SK-N-SH treated with all-trans-retinoic acid at 6 μM for 48 hours (cell line): Measurements from ENCODE around the gene S1PR4.

Experiments
- ATAC-seq: fragments of 200-7000 bp; cut with Tn5 transposase; 3 replicates; pipeline ENCODE4 v1.9.1; 2020; ENCODE audit warnings: mild to moderate bottlenecking, moderate library complexity
- CREB5 ChIP-seq: fragments of 250-450 bp; sonication (Bioruptor Pico); IDR thresholded peaks from 2 replicates; pipeline ENCODE4 v1.5.1; 2020; ENCODE audit warnings: low read depth, mild to moderate bottlenecking, moderate library complexity
- CSRNP3 ChIP-seq: fragments of 250-450 bp; sonication (Bioruptor Pico); IDR thresholded peaks from 2 replicates; pipeline ENCODE4 v1.5.1; 2021; ENCODE audit warnings: mild to moderate bottlenecking, moderate library complexity
- ESRRG ChIP-seq: fragments of 250-450 bp; sonication (Bioruptor Pico); IDR thresholded peaks from 2 replicates; pipeline ENCODE4 v1.6.1; 2021; ENCODE audit warnings: mild to moderate bottlenecking
- GLIS3 ChIP-seq: fragments of 250-450 bp; sonication (Bioruptor Pico); IDR thresholded peaks from 2 replicates; pipeline ENCODE4 v1.5.0; 2020; ENCODE audit warnings: mild to moderate bottlenecking, moderate library complexity
- OSR1 ChIP-seq: fragments of 250-450 bp; sonication (Bioruptor Pico); IDR thresholded peaks from 2 replicates; pipeline ENCODE4 v1.8.0; 2022; ENCODE audit warnings: moderate library complexity, mild to moderate bottlenecking, inconsistent platforms
- POU6F1 ChIP-seq: fragments of 250-450 bp; sonication (Bioruptor Pico); IDR thresholded peaks from 2 replicates; pipeline ENCODE4 v1.8.0; 2021; ENCODE audit warnings: low read depth, mild to moderate bottlenecking, moderate library complexity, borderline replicate concordance
- PPARA ChIP-seq: fragments of 250-450 bp; sonication (Bioruptor Pico); IDR thresholded peaks from 2 replicates; pipeline ENCODE4 v1.5.0; 2020; ENCODE audit warnings: mild to moderate bottlenecking, borderline replicate concordance
- RARB ChIP-seq: fragments of 250-450 bp; sonication (Bioruptor Pico); IDR thresholded peaks from 2 replicates; pipeline ENCODE4 v1.8.0; 2021; ENCODE audit warnings: mild to moderate bottlenecking, moderate library complexity
- SNAI2 ChIP-seq: fragments of 250-450 bp; sonication (Bioruptor Pico); IDR thresholded peaks from 2 replicates; pipeline ENCODE4 v1.5.0; 2020; ENCODE audit warnings: mild to moderate bottlenecking, moderate library complexity
- TCF4 ChIP-seq: fragments of 250-450 bp; sonication (Bioruptor Pico); IDR thresholded peaks from 2 replicates; pipeline ENCODE4 v1.8.0; 2021; ENCODE audit warnings: mild to moderate bottlenecking, moderate library complexity, borderline replicate concordance
- TOX ChIP-seq: fragments of 250-450 bp; sonication (Bioruptor Pico); IDR thresholded peaks from 2 replicates; pipeline ENCODE4 v1.8.0; 2021; ENCODE audit warnings: mild to moderate bottlenecking, moderate library complexity, borderline replicate concordance
- TSHZ2 ChIP-seq: fragments of 250-450 bp; sonication (Bioruptor Pico); IDR thresholded peaks from 2 replicates; pipeline ENCODE4 v1.5.0; 2020; ENCODE audit warnings: mild to moderate bottlenecking, moderate library complexity
- ZFP3 ChIP-seq: fragments of 250-450 bp; sonication (Bioruptor Pico); IDR thresholded peaks from 2 replicates; pipeline ENCODE4 v1.5.0; 2020; ENCODE audit warnings: mild to moderate bottlenecking, moderate library complexity
- ZFP30 ChIP-seq: fragments of 450-650 bp; formaldehyde crosslinking; IDR thresholded peaks from 2 replicates; pipeline ENCODE4 v1.5.0; 2022; ENCODE audit warnings: mild to moderate bottlenecking, moderate library complexity
- ZNF565 ChIP-seq: fragments of 450-650 bp; formaldehyde crosslinking; conservative IDR thresholded peaks from 2 replicates; pipeline ENCODE4 v1.5.0; 2020; ENCODE audit warnings: low read depth, mild to moderate bottlenecking, moderate library complexity
- ZNF70 ChIP-seq: fragments of 450-650 bp; formaldehyde crosslinking; IDR thresholded peaks from 2 replicates; pipeline ENCODE4 v1.5.0; 2020; ENCODE audit warnings: mild to moderate bottlenecking, moderate library complexity

Gene S1PR4

GRCh38 chr19:3163230-3163886 lies 15.2 kb upstream of the S1PR4 start:
- TF ChIP-seq TSHZ2 (CRISPR knock-in tag) (no peak), TOX (CRISPR knock-in tag) (no peak), POU6F1 (no peak), RARB (CRISPR knock-in tag) (no peak), CREB5 (CRISPR knock-in tag) (no peak), ZNF565 (no peak), GLIS3 (no peak), CSRNP3 (no peak), ZNF70 (no peak)
- ATAC-seq, result peak; percentile 99

GRCh38 chr19:3163943-3164342 lies 14.6 kb upstream of the S1PR4 start:
- no peak for ATAC-seq
- no peak for TF ChIP-seq OSR1 (CRISPR knock-in tag)
- TF ChIP-seq ZFP30 (CRISPR knock-in tag), result no peak
- TF ChIP-seq GLIS3, result no peak
- TF ChIP-seq SNAI2, result no peak
- no peak for TF ChIP-seq CSRNP3
- no peak for TF ChIP-seq ESRRG (CRISPR knock-in tag)
- no peak for TF ChIP-seq CREB5 (CRISPR knock-in tag)
- no peak for TF ChIP-seq RARB (CRISPR knock-in tag)
- no peak for TF ChIP-seq ZNF70
- TF ChIP-seq TCF4 (CRISPR knock-in tag), result no peak

GRCh38 chr19:3167533-3168272 lies 10.9 kb upstream of the S1PR4 start:
- no peak for ATAC-seq
- no peak for TF ChIP-seq CREB5 (CRISPR knock-in tag)
- TF ChIP-seq TSHZ2 (CRISPR knock-in tag), result no peak
- TF ChIP-seq ZFP30 (CRISPR knock-in tag), result no peak
- TF ChIP-seq POU6F1, result no peak
- no peak for TF ChIP-seq PPARA (CRISPR knock-in tag)
- no peak for TF ChIP-seq ZNF565
- TF ChIP-seq TCF4 (CRISPR knock-in tag), result no peak
- no peak for TF ChIP-seq SNAI2
- TF ChIP-seq ZFP3, result no peak
- no peak for TF ChIP-seq GLIS3
